G401.6 (cell line): ENCODE data around the gene SHANK3.
A peak's percentile ranks its signal among the peaks of the same experiment; 100 is the strongest.

Experiments used
- FAIRE-seq: peaks from 2 replicates; lab custom pipeline; 2012; peaks lifted over from hg19 to GRCh38; lab: Jason Lieb, UNC

The SHANK3 gene

DNA sequence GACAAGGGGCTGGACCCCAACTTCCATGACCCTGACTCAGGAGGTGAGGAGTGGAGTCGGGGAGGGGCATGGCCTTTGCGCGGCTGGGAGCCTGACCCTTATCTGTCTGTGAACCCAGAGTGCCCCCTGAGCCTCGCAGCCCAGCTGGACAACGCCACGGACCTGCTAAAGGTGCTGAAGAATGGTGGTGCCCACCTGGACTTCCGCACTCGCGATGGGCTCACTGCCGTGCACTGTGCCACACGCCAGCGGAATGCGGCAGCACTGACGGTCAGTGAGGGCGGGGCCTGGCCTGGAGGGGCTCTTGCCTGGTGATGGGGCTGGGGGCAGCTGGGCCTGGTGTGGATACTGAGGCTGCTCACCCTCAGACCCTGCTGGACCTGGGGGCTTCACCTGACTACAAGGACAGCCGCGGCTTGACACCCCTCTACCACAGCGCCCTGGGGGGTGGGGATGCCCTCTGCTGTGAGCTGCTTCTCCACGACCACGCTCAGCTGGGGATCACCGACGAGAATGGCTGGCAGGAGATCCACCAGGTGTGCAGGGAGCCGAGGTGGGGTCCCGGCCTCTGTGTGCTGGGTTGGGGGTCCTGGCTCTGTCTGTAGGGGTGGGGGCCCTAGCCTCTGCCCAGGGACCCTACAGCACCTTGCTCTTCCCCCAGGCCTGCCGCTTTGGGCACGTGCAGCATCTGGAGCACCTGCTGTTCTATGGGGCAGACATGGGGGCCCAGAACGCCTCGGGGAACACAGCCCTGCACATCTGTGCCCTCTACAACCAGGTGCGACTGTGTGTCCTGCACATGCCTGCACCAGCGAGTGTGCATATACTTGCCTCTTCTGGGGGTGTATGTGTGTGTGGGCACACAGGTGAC lies 6.3 kb downstream of the SHANK3 start:
- FAIRE-seq, result no peak

DNA sequence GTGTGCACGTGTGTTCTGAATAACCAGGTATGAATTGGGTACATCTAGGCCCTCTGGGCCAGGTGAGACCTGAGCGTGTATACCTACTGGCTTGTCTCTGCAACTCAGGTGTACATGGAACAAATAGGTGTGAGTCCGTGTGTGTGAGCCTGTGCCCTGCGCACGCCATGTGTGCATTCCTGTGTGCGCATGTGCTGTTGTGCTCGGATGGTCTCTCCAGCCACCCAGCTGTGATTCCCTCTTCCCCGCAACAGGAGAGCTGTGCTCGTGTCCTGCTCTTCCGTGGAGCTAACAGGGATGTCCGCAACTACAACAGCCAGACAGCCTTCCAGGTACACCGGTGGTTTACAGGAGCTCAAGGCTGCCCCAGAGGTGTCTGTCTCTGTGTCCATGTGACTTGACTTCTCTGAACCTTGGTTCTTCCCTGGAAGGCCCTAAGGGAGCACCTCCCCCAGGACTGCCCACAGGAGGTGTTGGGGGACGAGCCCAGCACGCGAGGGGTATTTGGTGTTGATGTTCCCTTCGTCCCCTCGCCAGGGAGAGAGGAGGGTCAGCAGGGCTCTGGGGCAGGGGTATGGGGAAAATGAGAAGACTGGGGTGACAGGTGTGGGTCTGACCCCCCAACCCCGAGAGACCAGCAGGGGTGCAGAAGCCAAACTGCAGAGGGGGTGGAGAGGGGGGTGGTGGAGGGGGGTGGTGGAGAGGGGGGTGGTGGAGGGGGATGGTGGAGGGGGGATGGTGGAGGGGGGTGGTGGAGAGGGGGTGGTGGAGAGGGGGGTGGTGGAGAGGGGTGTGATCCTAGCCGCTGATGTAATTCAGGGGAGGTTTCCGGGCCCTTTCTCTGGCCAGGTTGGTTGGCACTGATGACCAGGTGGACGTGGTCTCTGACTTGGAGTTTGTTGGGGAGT lies 10.7 kb downstream of the SHANK3 start:
- no peak for FAIRE-seq

DNA sequence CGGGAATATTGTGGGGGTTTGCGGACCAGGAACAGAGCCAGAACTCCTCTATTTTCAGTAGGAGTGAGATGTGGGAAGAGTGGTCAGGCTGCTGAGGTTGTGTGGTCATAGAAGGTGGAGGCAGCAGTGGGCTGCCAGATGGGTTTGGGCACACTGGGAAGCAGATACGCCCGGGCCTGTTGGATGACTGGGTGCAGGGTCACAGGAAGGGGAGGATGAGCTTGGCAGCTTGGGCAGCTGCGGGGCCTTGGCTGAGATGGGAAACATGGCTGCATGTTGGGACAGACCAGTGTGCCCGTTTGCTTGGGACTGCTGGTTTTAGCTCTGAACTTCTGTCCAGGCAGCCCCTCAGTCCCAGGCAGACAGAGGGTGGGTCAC lies 11.4 kb downstream of the SHANK3 start:
- no peak for FAIRE-seq

DNA sequence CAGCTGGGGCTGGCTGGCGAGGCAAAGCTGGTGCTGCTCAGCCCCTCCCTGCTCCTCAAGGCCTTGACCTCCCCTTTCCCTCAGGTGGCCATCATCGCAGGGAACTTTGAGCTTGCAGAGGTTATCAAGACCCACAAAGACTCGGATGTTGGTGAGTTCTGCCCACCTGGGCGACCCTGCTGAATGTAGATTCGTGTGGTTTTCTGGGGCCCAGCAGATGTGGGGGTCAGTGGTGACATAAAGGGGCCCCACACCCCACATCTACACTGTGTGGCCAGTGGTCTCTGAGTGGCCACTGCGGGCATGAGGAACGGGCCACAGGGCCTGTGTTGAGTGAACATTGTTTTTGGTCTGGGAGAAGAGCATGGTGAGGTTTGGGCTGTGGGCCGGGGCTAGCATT lies 11.9 kb downstream of the SHANK3 start:
- FAIRE-seq, result no peak

DNA sequence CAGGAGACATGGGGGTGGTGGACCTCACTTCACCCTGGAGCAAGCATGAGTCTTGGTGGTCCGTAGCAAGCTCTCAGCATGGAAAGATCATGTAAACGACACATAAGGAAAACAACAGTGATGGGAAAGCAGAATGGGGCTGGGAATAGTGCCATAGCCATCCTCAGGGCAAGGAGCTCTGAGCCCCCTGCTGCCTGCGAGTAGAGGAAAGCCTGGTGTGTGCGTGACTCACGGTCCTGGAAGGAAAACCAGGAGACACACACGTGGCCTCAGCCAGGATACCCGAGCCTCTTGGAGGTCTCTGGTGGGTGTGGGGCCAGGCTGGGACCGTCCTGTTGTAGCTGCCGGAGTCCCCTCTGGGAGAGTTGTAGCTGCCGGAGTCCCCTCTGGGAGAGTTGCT lies 12.4 kb downstream of the SHANK3 start:
- FAIRE-seq, result no peak

DNA sequence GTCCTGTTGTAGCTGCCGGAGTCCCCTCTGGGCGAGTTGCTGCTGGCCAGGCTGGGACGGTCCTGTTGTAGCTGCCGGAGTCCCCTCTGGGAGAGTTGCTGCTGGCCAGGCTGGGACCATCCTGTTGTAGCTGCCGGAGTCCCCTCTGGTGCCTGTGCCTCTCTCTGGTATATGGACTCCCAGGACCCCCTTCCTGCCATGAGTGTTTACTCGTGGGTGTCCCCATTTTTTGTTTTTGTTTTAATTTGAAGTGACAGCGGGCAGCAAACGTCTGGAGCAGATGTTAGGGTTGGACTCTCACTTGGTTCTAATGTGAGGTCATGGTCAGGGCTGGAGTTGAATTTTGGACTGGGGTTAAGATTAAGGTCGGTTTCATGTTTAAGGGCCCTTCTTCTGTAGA lies 14.2 kb downstream of the SHANK3 start:
- no peak for FAIRE-seq

DNA sequence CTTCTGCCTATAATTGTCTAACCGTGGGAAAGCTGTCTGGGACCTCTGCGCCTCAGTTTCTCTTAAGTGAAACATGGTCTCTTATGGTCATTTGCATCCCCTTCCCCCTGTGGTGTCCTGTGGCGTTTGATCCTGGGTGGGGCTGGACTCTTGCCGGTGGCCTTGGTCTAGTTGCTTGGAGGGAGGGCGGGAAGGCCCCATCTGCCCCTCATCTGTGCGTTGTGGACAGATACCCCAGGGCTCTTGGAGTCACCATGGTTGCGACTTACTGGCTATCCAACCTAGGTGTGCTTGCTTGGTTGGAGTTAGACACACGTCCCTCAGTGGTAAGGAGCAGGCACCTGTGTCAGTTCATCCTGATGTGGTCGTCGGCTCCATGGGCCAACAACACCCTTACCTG lies 15.2 kb downstream of the SHANK3 start:
- FAIRE-seq, result no peak

DNA sequence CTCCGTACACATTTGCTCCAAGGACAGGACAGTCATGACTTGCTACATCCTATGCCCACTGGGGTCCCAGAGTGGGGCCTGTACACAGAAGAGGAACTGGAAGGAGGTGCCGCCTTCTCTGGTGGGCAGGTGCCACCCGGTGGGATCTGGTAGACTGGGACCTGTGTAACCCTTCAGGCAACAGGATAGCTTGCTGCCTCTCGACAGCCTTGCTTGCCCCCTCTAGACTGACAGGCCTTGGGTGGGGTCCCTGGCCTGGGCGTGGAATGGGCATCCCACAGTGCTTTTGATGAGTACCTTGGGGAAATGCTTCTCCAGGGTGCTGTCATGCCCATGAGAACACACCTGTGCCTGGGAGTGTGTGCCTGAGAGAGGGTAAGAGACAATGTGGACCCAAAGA lies 15.8 kb downstream of the SHANK3 start:
- no peak for FAIRE-seq

DNA sequence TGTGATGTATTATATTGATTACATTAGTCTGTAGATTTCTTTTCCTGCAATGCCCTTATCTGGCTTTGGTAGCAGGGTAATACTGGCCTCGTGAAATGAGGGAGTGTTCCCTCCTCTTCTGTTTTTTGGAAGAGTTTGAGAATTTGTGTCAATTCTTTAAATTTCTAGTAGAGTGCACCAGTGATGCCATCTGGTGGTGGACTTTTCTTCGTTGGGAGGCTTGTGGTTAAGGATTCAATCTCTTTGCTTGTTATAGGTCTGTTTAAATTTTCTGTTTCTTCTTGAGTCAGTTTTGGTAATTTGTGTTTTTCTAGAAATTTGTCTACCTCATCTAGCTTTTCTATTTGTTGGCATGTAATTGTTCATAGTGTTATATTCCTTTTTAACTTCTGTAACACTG lies 18.9 kb downstream of the SHANK3 start:
- FAIRE-seq, result peak; percentile 96

DNA sequence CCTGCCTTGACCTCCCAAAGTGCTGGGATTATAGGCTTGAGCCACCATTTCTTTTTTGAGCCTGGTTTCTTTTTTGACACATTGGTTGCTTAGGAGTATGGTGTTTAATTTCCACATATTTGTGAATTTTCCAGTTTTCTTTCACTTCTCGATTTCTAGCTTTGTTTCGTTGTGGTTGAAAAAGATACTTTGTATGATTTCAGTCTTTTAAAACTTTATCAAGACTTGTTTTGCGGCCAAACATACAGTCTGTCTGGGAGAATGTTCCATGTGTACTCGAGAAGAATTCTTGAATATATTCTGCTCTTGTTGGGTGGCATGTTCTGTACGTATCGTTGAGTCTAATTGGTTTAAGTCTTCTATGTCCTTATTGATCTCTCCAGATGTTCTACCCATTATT lies 20.8 kb downstream of the SHANK3 start:
- no peak for FAIRE-seq

DNA sequence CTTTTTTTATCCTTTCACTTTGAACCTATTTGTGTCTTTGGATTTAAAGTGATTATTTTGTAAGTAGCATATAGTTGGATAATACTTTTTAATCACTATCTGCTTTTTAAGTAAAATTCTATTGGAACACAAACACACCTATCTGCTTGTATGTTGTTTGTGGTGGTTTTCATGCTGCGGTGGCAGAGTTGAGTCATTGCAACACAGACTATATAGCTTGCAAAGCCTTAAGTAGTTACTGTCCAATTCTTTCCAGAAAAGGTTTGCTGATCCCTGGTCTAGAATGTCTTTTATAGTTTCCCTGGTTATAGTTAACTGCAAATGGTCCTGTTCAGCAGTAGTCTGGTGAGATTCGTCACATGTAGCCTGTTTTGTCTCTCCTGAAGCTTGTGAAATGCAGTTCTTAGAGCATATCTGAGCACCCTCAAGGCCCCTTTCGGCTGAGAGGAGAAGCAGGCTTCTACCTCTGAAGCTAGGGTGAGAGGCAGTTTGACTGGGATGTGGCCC lies 21.5 kb downstream of the SHANK3 start:
- no peak for FAIRE-seq

DNA sequence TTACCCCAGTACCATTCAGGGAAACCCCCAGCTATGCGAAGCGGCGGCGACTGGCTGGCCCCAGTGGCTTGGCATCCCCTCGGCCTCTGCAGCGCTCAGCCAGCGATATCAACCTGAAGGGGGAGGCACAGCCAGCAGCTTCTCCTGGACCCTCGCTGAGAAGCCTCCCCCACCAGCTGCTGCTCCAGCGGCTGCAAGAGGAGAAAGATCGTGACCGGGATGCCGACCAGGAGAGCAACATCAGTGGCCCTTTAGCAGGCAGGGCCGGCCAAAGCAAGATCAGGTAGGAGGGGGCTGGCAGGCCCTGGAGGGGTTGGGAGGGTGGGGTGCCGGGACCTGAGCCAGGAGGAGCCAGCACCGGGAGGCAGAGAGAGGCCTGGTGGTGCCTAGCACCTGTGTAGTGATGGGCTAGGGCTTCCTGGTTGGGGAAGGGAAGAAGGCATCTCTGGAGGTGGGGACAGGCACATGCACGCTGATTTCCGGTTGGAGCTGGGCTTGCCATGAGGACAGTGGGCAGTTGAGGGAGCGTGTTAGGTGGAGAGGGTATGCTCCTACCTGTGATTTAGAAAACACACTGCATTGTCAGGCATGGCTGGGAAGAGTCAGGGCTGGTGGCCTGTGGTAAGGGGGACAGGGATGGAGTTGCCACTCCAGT lies 22.3 kb downstream of the SHANK3 start:
- FAIRE-seq, result no peak

DNA sequence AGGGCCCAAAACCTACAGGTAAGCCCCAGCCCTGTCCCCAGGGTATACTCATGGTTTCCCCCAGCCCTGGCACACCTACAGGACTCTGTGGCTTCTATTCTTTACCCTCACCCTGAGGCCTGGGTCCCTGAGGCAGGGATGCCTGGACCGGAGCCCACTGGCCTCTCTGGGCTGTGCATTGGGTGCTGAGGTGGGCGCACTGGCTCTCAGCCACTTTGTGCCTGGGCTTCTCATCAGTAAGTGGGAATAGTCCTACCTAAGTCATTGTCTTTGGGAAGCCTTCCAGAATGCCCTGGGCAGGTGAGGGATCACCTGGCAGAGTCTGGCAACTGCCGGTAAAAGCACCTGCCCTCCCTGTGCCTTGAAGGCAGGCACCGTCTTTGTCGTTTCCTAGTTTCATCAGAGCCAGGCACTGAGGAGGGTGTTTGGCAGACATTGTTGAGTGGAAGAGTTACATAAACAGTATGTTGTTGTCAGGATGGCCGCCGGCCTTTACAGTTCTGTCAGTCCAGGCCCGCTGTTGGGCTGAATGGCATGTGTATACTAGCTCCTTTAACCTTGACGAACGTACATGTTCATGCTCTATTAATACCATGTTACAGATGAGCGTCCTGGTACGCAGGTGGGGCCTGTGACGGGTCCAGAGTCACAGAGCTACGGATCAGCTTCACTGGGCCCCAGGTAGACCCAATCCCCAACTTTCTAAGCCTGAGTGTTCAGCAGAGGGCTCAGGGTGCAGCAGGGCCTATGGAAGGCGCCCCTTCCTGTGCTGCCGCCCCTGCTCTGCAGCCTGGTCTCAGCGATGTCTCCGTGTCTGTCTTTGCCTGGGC lies 23.0 kb downstream of the SHANK3 start:
- no peak for FAIRE-seq

DNA sequence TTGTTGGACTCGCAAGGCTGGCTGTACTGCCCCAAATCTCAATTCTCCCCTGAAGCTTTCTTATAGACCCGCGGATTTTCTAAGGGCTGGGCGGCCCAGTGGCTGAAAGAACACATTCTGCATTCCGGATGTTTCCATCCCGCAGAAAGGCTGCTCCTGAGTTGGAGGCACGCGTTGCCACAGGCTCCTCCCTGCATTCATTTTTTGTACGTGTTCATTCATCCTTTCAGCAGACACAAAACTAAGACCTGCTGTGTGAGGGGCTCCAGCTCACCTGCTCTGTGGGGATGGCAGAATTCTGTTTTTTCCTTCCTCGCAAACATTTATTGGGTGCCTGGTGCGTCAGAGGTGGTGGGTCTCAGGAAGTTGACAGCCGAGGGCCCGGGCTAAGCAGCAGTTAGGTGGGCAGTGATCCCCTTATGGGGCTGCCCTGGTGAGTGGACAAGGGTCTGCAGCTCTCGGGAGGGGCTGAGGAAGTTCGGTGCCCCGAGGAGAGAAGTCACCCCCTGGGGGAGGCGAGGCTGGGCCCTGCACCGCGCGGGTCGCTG lies 23.7 kb downstream of the SHANK3 start:
- no peak for FAIRE-seq

DNA sequence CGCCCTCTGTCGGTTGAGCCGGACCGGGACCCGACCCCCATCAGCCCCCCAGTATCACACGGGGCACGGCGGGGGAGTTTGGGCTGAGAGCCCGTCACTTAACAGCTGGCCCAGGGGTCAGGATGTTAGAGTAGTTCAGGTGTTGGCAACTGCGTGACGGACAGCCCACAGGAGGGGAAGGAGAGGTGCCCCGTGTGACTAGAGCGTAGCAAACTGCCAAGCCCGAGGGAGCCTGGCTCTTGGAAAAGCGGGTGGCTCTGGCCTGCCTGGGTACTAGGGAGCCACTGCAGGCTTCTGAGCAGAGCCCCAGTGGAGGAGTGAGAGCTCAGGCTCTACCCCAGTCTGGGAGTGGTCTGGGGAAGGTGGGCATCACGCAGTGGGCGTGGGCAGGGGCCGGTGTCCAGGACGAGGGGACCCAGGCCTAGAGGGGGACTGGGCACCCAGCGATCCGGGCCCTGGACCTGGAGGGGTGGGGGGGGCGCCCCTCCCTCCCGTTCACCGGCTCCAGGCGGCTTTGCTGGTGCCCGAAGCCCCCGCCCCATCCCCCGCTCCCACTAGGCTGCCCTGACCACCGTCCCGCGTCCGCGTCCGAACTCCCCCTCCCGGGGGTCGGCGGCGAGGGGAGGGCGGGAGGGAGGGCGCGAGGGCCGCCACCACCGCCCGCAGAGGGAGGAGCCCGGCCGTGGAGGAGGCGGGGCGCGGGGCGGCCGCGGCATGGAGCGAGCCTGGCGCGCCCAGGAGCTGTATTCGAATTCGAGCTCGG lies 24.4 kb downstream of the SHANK3 start:
- FAIRE-seq, result no peak

DNA sequence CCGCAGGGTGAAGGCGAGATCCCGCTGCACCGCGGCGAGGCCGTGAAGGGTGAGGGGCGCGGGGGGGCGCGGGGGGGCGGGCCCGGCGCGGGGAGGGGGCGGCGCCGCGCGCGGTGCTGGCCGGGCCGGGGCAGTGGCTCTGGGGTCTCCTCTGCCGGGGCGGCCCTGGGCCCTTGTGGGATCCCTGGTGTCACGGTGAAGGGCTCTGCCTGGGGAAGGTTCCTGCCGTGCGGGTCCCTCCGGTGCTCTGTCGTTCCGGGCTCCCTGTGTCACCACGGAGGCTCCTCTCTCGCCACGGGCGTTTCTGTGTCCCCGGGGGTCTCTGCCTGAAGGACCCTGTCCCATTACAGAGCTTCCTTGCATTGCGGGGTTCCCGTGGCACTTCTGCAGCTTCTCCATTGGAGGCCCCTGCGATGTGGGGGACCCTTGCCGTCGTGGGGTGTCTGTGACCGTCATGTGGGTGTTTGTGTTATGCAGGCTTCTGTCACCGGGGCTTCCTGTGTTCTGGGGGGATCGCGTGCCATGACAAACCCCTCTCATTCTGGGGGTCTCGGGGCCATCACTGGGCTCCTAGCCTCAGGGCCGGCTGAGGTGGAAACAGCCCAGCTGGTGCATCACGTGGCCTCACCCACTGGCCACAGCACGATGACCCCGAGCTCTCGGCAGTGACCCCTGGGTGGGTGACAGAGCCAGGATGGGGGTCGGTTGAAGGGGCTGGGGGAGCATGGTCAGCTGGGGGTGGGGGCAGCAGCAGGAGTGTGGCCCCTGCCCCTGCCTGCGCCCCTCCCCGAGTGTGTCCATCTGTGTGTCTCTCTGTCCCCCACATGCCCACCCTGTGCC lies 25.3 kb downstream of the SHANK3 start:
- no peak for FAIRE-seq

DNA sequence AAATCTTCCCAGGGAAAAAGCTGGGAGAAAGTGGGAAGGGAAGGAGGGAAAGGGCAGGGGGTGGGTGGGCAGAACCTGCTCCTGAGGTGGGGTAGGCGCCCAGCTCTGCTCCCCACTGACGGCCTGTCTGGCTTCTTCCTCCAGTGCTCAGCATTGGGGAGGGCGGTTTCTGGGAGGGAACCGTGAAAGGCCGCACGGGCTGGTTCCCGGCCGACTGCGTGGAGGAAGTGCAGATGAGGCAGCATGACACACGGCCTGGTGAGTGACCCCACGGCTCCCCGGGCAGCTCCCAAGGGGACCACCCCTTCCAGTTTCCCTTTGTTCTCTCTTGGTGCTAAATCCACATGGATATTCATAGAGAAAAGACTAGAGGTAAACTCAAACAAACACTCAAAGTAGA lies 25.9 kb downstream of the SHANK3 start:
- FAIRE-seq, result no peak

DNA sequence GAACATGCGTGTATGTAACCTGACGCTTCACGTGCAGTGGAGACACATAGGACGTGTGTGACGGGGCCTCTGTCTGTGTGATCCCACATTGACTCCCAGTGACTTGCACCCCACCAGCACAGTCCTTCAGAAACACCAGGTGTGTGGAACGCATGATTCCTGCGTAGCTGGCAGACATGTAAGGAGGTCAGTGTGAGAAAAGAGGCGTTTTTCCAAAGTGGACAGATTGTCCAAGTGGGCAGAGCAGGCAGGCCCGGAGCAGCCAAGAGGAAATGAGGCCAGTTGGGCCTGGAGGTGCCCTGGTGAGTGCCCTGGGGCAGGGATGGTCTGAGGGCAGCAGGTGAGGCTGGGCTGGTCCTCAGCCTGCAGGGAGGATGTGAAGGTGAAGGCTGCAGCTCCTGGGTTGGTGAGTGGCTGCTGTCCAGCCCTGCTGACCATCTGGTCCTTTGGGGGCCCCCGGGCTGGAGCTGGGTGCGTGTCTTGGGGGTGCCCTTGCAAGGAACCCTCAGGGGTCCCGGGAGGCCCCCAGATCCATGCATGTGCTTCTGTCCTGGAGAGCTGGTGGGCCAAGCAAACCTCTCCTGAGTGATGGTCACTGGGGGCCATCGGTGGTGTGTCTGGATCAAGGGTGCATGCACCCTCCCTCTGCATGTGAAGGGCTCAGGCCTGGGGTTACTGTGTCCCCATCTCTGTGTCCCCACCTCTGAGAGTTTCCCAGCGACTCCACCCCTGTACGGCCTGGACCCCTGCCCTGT lies 26.6 kb downstream of the SHANK3 start:
- FAIRE-seq, result no peak

DNA sequence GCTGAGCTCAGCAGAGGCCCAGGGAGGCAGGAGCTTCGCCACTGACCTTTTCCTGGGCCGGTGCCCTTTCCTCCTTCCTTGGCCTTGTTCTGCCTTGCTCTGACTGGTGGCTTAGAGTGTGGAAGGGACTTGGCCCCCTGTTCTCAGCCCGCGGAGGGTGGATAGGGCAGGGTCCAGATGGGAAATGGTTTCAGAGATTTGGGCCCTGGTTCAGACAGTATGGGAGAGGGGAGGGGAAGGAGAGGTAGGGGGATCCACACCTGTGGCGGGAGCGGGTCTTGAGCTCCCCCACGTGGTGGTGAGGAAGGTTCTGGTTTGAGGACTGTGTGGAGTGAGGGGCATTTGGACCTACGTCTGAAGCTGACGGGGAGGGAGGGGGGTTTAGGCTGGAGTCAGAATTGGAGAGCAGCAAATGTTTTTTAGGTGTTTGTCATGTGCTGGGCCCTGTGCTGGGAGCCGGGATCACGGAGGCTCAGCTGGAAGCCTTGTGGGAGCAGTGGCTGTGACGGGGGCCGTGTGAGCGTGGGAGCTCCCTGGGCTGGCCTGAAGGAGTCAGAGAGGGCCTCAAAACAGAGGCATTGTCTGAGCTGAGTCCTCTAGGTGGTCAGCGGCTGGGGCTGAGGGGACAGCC lies 27.2 kb downstream of the SHANK3 start:
- FAIRE-seq, result no peak
